ENCODE measurements around the gene TOMM70.

Gene TOMM70

GRCh38 chr3:100411091-100411982 is 10.4 kb upstream of the TOMM70 start:
- DNase-seq: no peak

- no peak for DNase-seq
These were observed 7.2 kb upstream of the TOMM70 start for GRCh38 chr3:100407977-100408532.

DNA sequence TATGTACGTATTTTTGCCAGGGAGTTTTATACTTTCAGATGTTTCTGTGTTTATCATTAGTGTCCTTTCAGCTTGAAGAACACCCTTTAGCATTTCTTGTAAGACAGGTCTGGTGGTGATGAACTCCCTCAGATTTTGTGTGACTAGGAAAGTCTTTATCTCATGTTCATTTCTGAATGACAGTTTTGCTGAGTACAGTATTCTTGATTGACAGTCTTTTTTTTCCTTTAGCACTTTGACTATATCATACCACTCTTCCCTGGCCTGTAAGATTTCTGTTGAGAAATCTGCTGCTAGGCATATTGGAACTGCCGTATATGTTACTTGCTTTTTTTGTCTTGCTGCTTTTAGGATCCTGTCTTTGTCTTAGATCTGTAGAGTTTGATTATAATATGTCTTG is 6.3 kb upstream of the TOMM70 start:
- DNase-seq: no peak

GRCh38 chr3:100404250-100404548 is 3.3 kb upstream of the TOMM70 start:
- no peak for DNase-seq

GRCh38 chr3:100403362-100404249 is 2.7 kb upstream of the TOMM70 start:
- no peak for DNase-seq

GRCh38 chr3:100402891-100403290 is 2.0 kb upstream of the TOMM70 start:
- DNase-seq: no peak

GRCh38 chr3:100402256-100402655 is 1.4 kb upstream of the TOMM70 start:
- no peak for DNase-seq

GRCh38 chr3:100401674-100402041 is 769 bp upstream of the TOMM70 start:
- no peak for DNase-seq

GRCh38 chr3:100400419-100400779 is 490 bp downstream of the TOMM70 start:
- no peak for DNase-seq

DNA sequence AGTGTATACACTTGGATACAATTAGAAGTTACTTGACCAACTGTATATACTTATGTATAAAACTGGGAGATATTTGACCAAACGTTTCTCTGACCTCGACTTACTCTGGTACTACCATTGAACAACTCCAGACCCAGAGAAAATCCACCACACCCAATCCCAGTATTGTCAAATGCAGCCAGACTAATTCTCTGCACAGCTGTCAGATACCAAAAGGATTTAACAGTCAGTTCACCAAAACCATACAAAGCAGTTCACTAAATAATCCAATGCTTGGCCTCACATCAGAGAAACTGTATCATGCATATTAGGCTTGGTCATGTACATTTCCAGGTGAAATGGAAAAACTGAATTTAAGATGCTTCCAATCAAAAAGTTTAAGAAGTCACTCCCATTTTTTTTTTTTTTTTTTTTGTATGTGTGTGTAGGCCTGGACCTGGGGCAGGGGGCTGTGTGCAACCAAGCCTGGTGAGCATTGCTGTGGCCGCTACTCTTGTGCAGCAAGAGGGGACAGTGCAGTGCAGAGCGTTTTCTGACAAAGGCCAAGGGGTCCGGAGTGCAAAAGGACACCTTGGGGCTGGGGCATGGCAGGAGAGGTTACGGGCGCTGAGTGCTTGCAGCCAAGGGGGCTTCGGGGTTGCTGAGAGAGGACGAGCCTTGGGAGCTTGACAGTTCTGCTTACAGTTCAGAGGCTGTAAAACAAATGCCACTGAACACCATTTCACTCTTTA is 1.4 kb downstream of the TOMM70 start:
- no peak for DNase-seq

GRCh38 chr3:100396967-100397366 is 3.9 kb downstream of the TOMM70 start:
- no peak for DNase-seq

- no peak for DNase-seq
These were observed 5.0 kb downstream of the TOMM70 start for GRCh38 chr3:100395679-100396431.

DNA sequence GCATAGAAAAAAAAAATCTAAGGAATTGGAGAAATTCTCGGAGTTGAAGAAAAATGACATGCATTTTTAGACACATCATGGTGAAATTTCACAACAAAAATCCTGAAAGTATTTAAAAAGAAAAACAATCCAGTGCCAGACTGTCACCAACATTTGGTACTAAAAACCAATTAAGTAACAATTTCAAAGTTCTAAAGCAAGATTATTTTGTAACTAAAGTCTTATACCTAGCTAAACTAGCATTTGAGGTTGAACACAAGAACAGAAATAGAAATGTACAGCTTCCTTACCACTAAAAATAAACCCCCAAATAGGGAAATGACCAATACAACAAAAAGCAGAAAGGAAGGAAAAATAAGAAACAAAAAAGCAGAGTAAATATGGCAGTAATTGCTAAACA is 11.9 kb downstream of the TOMM70 start:
- no peak for DNase-seq

DNA sequence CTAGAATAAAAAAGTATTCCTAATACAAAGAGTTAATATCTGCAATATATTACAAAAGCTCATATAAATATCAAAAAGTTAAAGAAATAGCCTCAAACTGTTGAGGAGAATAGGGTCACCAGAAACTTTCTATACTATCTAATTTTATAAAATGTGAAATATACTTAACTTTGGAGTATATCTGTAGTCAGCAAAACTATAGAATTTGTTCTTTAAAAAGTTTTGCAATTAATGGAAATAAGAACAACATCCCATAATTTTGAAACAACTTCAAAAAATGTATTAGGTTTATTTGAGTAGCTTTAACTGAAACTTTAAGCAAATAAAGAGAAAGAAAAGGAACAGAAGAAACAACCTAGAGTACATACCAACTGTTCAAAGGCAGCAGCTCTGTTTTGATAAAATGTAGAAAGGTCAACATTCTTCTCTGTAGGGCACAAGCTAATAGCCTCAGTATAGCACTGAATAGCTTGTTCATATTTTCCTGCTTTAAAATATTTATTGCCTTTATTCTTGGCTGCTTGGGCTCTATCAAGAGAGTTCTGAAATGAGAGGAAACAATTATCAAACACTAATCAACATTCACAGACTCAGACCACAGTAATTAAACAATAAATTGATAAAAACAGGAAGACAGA is 14.3 kb downstream of the TOMM70 start:
- DNase-seq: no peak

- DNase-seq: no peak
These were observed 16.0 kb downstream of the TOMM70 start for GRCh38 chr3:100384733-100385525.

DNA sequence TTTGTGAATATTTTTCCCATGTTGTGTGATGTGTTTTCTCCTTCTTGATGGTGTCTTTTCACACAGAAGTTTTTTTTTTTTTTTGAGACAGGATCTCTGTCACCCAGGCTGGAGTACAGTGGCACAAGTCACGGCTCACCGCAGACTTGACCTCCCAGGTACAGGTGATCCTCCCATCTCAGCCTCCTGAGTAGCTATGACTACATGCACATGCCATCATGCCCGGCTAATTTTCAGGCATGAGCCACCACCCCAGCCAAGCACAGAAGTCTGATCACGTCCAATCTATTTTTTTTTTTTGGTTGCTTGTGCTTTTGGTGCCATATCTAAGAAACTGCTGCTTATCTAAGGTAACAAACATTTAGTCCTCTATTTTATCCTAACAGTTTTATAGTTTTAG is 24.6 kb downstream of the TOMM70 start:
- no peak for DNase-seq

- DNase-seq: no peak
These were observed 26.4 kb downstream of the TOMM70 start for GRCh38 chr3:100374521-100374920.

- no peak for DNase-seq
These were observed 30.1 kb downstream of the TOMM70 start for GRCh38 chr3:100370756-100371155.

DNA sequence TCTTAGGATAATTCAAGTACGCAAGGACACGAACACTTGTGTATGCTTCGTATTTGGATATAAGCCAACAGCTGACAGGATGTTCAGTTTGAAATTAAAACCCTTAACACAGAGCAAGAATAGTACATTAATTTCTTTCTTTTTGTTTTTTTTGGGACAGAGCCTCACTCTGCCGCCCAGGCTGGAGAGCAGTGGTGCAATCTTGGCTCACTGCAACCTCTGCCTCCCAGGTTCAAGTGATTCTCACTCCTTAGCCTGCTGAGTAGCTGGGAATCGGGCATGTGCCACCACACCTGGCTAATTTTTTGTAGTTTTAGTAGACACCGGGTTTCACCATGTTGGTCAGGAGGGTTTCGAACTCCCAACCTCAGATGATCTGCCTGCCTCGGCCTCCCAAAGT is 32.4 kb downstream of the TOMM70 start:
- DNase-seq: no peak

DNA sequence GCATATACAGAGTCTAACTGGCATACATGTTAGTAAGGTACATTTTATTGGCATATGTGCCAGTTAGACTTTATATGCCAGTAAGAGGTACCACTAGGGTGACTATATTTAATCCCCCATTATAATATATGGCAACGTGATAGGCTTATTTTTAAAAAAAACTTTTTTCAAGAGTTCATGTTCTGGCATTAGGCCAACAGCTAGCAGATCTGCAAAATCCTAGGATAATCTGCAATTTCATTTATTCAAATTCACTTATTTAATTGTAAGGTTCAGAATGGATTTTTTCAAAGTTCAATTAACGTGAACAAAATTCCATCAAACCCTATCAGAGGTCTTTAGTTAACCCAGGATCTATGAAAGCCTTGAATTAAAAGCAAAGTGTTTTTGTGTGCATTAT is 34.5 kb downstream of the TOMM70 start:
- DNase-seq: no peak

GRCh38 chr3:100364421-100364820 is 36.5 kb downstream of the TOMM70 start:
- no peak for DNase-seq

All from NCI-H2029 treated with DMSO at 0.1 percent for 48 hours (cell line).